Esophagus muscularis mucosa (tissue), 3 donors: Measurements from ENCODE around the gene OTUD6A.

ENCODE experiments used
- CTCF ChIP-seq, 3 experiments: fragments of 200-600 bp in 2 of 3; fragments of 450-650 bp in 1 of 3; sonication (generic) in 2 of 3; IDR thresholded peaks; one replicate each; pipeline ENCODE4 v1.5.1; 2017 to 2019; ENCODE audit warnings: antibody characterized with exemption in 3 of 3, mild to moderate bottlenecking in 2 of 3, moderate library complexity in 1 of 3
- POLR2A ChIP-seq: fragments of 450-650 bp; IDR thresholded peaks from one replicate; pipeline ENCODE4 v1.6.1; 2017; ENCODE audit warnings: antibody characterized with exemption, moderate library complexity, mild to moderate bottlenecking, low read depth
- POLR2AphosphoS5 ChIP-seq, 2 donors: sonication (generic); formaldehyde crosslinking; IDR thresholded peaks; one replicate each; pipeline ENCODE4 v1.6.1; 2017; ENCODE audit warnings: antibody characterized with exemption in 2 of 2

GRCh38 chrX:70012756-70013155 is 49.5 kb upstream of the OTUD6A start:
- no peak for TF ChIP-seq POLR2AphosphoS5 (IDR thresholded peaks at IDR 0.05)
- TF ChIP-seq CTCF (IDR thresholded peaks at IDR 0.05) = no peak
- TF ChIP-seq POLR2A = no peak
